Neural crest cell (in vitro differentiated cells): ENCODE results near the gene FAM83D. TPM values are rescaled to one million over a fixed set of nuclear protein-coding genes. Genes with fewer than 3 reads are reported as not detected.
A peak's percentile ranks its signal among the peaks of the same experiment; 100 is the strongest.

ENCODE experiments used
- DNase-seq: peaks from one replicate; pipeline ENCODE4 v3.0.0; 2021; ENCODE audit warnings: low read depth, mixed read lengths, low spot score
- H3K27ac Mint-ChIP-seq: one replicate; pipeline ENCODE4 v1.8.0; 2021; ENCODE audit warnings: mild to moderate bottlenecking, mixed read lengths; ENCODE audit not compliant: unreplicated experiment
- H3K27me3 Mint-ChIP-seq: 2 replicates; pipeline ENCODE4 v1.8.0; 2021; ENCODE audit warnings: low read depth, mild to moderate bottlenecking, mixed read lengths
- H3K36me3 Mint-ChIP-seq: 2 replicates; pipeline ENCODE4 v1.8.0; 2021; ENCODE audit warnings: low read depth, mild to moderate bottlenecking, mixed read lengths
- H3K4me1 Mint-ChIP-seq: 2 replicates; pipeline ENCODE4 v1.8.0; 2021; ENCODE audit warnings: mixed read lengths
- H3K4me3 Mint-ChIP-seq: one replicate; pipeline ENCODE4 v1.8.0; 2021; ENCODE audit warnings: mild to moderate bottlenecking, mixed read lengths
- H3K9me3 Mint-ChIP-seq: 2 replicates; pipeline ENCODE4 v1.8.0; 2021; ENCODE audit warnings: mixed read lengths
- long read RNA-seq: library from polyadenylated mRNA; unstranded; transcript quantifications from one replicate; pipeline ENCODE4 v2.0.0, GENCODE V29; 2020
- total RNA-seq: library from RNA; stranded (reverse); gene quantifications from 2 replicates; pipeline ENCODE4 v1.2.1, GENCODE V29; 2021
- TF ChIP-seq, protein P1 (sequence below): fragments of 200-600 bp; sonication (generic); conservative IDR thresholded peaks from 2 replicates; pipeline ENCODE4 v1.5.0; 2021; ENCODE audit warnings: antibody characterized with exemption, mild to moderate bottlenecking

Gene FAM83D
- total RNA-seq: 37.9 and 38.6 TPM in 2 replicates
- long read RNA-seq, transcript FAM83D-201 (4 exons, 2,475 nt): major isoform, 6 of 12 reads
- long read RNA-seq, partial matches to known transcripts: 5 of 12 reads
- long read RNA-seq, other reads (novel, unspliced or antisense): 1 of 12 reads

DNA sequence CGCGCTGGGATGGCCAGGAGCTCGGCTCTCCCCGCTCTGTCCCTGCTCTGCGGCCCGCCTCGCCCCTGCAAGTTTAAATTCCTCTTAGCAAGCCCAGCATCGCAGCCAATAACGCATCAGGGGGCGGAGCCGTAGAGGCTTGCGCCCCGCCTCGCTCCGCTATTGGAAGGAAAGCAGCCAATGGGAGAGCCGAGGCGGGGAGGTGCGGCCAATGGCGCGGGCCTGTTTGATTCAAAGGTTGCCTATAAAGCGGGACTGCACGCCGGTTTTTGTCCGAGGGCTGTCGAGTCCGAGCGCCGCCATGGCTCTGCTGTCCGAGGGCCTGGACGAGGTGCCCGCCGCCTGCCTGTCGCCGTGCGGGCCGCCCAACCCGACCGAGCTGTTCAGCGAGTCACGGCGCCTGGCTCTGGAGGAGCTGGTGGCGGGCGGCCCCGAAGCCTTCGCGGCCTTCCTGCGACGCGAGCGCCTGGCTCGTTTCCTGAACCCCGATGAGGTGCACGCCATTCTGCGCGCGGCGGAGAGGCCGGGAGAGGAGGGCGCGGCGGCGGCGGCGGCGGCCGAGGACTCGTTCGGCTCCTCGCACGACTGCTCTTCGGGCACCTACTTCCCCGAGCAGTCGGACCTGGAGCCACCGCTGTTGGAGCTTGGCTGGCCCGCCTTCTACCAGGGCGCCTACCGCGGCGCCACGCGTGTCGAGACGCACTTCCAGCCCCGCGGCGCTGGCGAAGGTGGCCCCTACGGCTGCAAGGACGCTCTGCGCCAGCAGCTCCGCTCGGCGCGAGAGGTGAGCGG is at the start of gene FAM83D:
FAM83D (plus strand) TSS at position 276 of the 792 bp plus-strand sequence; CDS start at position 302, 26 bp downstream.
- H3K36me3 Mint-ChIP-seq: peaks cover 3% of the 10 kb centered on the region
- DNase-seq: peak; percentile 88
- peaks cover 32% of the 10 kb centered on the region for H3K4me1 Mint-ChIP-seq
- peak within 1 kb of the TSS; percentile 92 for H3K27ac Mint-ChIP-seq
- TF ChIP-seq, protein P1, sequence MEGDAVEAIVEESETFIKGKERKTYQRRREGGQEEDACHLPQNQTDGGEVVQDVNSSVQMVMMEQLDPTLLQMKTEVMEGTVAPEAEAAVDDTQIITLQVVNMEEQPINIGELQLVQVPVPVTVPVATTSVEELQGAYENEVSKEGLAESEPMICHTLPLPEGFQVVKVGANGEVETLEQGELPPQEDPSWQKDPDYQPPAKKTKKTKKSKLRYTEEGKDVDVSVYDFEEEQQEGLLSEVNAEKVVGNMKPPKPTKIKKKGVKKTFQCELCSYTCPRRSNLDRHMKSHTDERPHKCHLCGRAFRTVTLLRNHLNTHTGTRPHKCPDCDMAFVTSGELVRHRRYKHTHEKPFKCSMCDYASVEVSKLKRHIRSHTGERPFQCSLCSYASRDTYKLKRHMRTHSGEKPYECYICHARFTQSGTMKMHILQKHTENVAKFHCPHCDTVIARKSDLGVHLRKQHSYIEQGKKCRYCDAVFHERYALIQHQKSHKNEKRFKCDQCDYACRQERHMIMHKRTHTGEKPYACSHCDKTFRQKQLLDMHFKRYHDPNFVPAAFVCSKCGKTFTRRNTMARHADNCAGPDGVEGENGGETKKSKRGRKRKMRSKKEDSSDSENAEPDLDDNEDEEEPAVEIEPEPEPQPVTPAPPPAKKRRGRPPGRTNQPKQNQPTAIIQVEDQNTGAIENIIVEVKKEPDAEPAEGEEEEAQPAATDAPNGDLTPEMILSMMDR: no peak
- peak within 1 kb of the TSS; percentile 94 for H3K4me3 Mint-ChIP-seq
- H3K27me3 Mint-ChIP-seq: no peaks in the 10 kb centered on the region
- H3K9me3 Mint-ChIP-seq: no peaks in the 10 kb centered on the region

- Mint-ChIP-seq H3K27ac (no peak overlapping the region), H3K9me3 (no peaks in the 10 kb centered on the region), H3K4me1 (peaks cover 6% of the 10 kb centered on the region), H3K4me3 (no peak overlapping the region), H3K36me3 (no peaks in the 10 kb centered on the region), H3K27me3 (peaks cover 42% of the 10 kb centered on the region)
- TF ChIP-seq, protein P1: no peak
- no peak for DNase-seq
Measured at GRCh38 chr20:38877483-38877882, 48.7 kb upstream of the FAM83D start.

GRCh38 chr20:38878866-38879265 is 47.4 kb upstream of the FAM83D start:
- Mint-ChIP-seq H3K4me3 (no peak overlapping the region), H3K27me3 (peaks cover 39% of the 10 kb centered on the region), H3K27ac (no peak overlapping the region), H3K4me1 (peaks cover 6% of the 10 kb centered on the region), H3K9me3 (no peaks in the 10 kb centered on the region), H3K36me3 (no peaks in the 10 kb centered on the region)
- DNase-seq: peak; percentile 49
- TF ChIP-seq, protein P1: no peak

GRCh38 chr20:38880952-38881735 is 45.1 kb upstream of the FAM83D start:
- TF ChIP-seq, protein P1: no peak
- H3K36me3 Mint-ChIP-seq: no peaks in the 10 kb centered on the region
- DNase-seq: no peak
- H3K27me3 Mint-ChIP-seq: peaks cover 39% of the 10 kb centered on the region
- H3K4me3 Mint-ChIP-seq: no peak overlapping the region
- H3K27ac Mint-ChIP-seq: no peak overlapping the region
- H3K4me1 Mint-ChIP-seq: no peaks in the 10 kb centered on the region
- H3K9me3 Mint-ChIP-seq: no peaks in the 10 kb centered on the region

GRCh38 chr20:38881806-38882440 is 44.3 kb upstream of the FAM83D start:
- no peak for DNase-seq
- Mint-ChIP-seq H3K36me3 (no peaks in the 10 kb centered on the region), H3K9me3 (no peaks in the 10 kb centered on the region), H3K4me1 (no peaks in the 10 kb centered on the region), H3K27me3 (peaks cover 39% of the 10 kb centered on the region), H3K27ac (no peak overlapping the region), H3K4me3 (no peak overlapping the region)
- TF ChIP-seq, protein P1: no peak
